ENCODE measurements around the gene COL3A1. TPM values are rescaled to one million over a fixed set of nuclear protein-coding genes. Genes with fewer than 3 reads are reported as not detected.

Gene COL3A1
- total and polyA plus RNA-seq, 3 experiments from 2014 or later, result 0.07 to 0.09 TPM; not detected in 1

GRCh38 chr2:188978291-188979081 is 4.3 kb downstream of the COL3A1 start:
- peaks cover 0 to 6% (median 3%) of the 10 kb centered on the region in 3 donors for H3K4me1 Mint-ChIP-seq
- CTCF ChIA-PET, result no interaction called here
- POLR2A ChIA-PET, result no interaction called here
- H3K27me3 ChIP-seq (ENCODE audit: insufficient read depth, low read length, poor library complexity, severe bottlenecking), result no peaks in the 10 kb centered on the region
- no peaks in the 10 kb centered on the region for H3K36me3 ChIP-seq (ENCODE audit: insufficient read depth, low read length)
- no peaks in the 10 kb centered on the region for H3K9me3 ChIP-seq (ENCODE audit: low read length)
- no peak for DNase-seq
- H3K27me3 Mint-ChIP-seq, result peaks cover 0 to 4% of the 10 kb centered on the region in 2 donors
- H3K4me1 ChIP-seq (ENCODE audit: insufficient read depth, low read length), result no peaks in the 10 kb centered on the region
- H3K36me3 Mint-ChIP-seq, result no peaks in the 10 kb centered on the region
- H3K4me3 Mint-ChIP-seq, result no peak overlapping the region
- no peak overlapping the region for H3K4me3 ChIP-seq (ENCODE audit: low read length)
- H3K27ac Mint-ChIP-seq, result no peak overlapping the region
- no peaks in the 10 kb centered on the region for H3K9me3 Mint-ChIP-seq
- no peak overlapping the region for H3K27ac ChIP-seq (ENCODE audit: low read depth, low read length)

- DNase-seq, result no peak
- no peak overlapping the region for H3K27ac ChIP-seq (ENCODE audit: low read depth, low read length)
Observed at GRCh38 chr2:188979187-188980114, 5.3 kb downstream of the COL3A1 start.

DNA sequence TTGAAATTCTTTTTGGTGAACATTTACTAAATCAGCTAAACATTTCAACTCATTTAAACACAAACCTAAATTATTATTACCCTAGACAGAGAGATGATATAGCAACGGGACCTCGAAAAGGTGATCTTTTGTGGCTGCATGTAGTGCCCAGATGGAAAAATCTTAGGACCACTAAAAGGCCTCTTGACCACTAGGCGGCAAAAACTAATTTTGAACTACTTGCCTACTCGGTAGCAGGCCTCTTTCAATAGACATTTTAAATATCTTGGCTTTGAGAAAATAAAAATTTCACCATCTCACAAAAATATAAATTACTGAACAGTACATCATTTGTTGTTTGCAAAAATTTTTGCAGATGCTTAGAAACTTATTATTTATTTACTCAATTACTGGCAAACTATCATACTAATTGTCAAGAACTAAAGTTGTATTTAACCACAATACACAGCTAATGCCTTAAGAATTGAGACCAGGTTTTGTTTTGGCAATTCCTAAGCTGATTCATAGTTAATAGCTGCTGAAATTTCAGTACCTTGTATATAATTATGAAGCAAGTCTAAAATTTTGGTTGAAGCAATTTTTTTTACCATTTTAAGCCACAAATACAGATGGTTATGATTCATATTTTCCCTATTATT is 9.4 kb downstream of the COL3A1 start:
- no peaks in the 10 kb centered on the region for H3K36me3 ChIP-seq (ENCODE audit: insufficient read depth, low read length)
- H3K4me1 ChIP-seq (ENCODE audit: insufficient read depth, low read length), result no peaks in the 10 kb centered on the region
- H3K4me3 ChIP-seq (ENCODE audit: low read length), result no peak overlapping the region
- H3K4me3 Mint-ChIP-seq, result no peak overlapping the region
- DNase-seq, result no peak
- H3K27ac Mint-ChIP-seq, result no peak overlapping the region
- CTCF ChIA-PET, result no interaction called here
- no peaks in the 10 kb centered on the region for H3K27me3 Mint-ChIP-seq
- no peaks in the 10 kb centered on the region for H3K36me3 Mint-ChIP-seq
- no peaks in the 10 kb centered on the region for H3K9me3 Mint-ChIP-seq
- POLR2A ChIA-PET, result no interaction called here
- H3K4me1 Mint-ChIP-seq, result peaks cover 0 to 6% (median 3%) of the 10 kb centered on the region in 3 donors
- no peaks in the 10 kb centered on the region for H3K9me3 ChIP-seq (ENCODE audit: low read length)
- no peak overlapping the region for H3K27ac ChIP-seq (ENCODE audit: low read depth, low read length)
- no peaks in the 10 kb centered on the region for H3K27me3 ChIP-seq (ENCODE audit: insufficient read depth, low read length, poor library complexity, severe bottlenecking)

More at GRCh38 chr2:188979187-188980114, 5.3 kb downstream of the COL3A1 start:
- peaks cover 0 to 6% (median 3%) of the 10 kb centered on the region in 3 donors for H3K4me1 Mint-ChIP-seq
- peak overlapping the region in 1 of 8 donors; percentile 48 for H3K27ac Mint-ChIP-seq
- no peaks in the 10 kb centered on the region for H3K9me3 ChIP-seq (ENCODE audit: low read length)
- H3K27me3 ChIP-seq (ENCODE audit: insufficient read depth, low read length, poor library complexity, severe bottlenecking), result no peaks in the 10 kb centered on the region
- H3K4me3 ChIP-seq (ENCODE audit: low read length), result no peak overlapping the region
- no peak overlapping the region for H3K4me3 Mint-ChIP-seq
- no peaks in the 10 kb centered on the region for H3K36me3 ChIP-seq (ENCODE audit: insufficient read depth, low read length)
- H3K36me3 Mint-ChIP-seq, result no peaks in the 10 kb centered on the region
- H3K4me1 ChIP-seq (ENCODE audit: insufficient read depth, low read length), result no peaks in the 10 kb centered on the region
- H3K9me3 Mint-ChIP-seq, result no peaks in the 10 kb centered on the region
- POLR2A ChIA-PET, result no interaction called here
- H3K27me3 Mint-ChIP-seq, result peaks cover 0 to 2% of the 10 kb centered on the region in 2 donors
- CTCF ChIA-PET, result no interaction called here

DNA sequence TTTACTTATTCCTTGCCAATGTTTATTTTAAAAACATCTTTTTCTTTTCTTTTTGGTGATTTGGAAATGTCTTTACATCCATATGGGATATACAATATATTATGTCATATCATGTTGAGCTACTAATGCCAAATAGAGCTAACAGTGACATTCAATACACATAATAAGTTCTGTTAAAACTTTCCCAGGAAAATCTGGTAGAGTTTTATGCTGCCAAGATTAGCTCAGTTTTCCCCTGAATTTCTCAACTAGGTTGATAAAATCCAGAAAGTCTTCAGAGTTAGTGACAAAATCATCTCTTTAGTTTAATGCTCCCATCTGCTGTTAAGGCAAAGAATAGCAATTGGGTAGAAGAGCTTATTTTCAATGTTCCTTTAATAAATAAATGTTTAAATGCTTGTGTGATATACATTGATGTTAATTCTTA is 9.9 kb downstream of the COL3A1 start:
- H3K36me3 ChIP-seq (ENCODE audit: insufficient read depth, low read length), result no peaks in the 10 kb centered on the region
- H3K4me3 Mint-ChIP-seq, result no peak overlapping the region
- H3K27ac Mint-ChIP-seq, result no peak overlapping the region
- no peaks in the 10 kb centered on the region for H3K9me3 Mint-ChIP-seq
- H3K27me3 ChIP-seq (ENCODE audit: insufficient read depth, low read length, poor library complexity, severe bottlenecking), result no peaks in the 10 kb centered on the region
- H3K4me3 ChIP-seq (ENCODE audit: low read length), result no peak overlapping the region
- H3K9me3 ChIP-seq (ENCODE audit: low read length), result no peaks in the 10 kb centered on the region
- ChIA-PET CTCF (no interaction called here), POLR2A (no interaction called here)
- H3K27me3 Mint-ChIP-seq, result no peaks in the 10 kb centered on the region
- H3K4me1 Mint-ChIP-seq, result peaks cover 0 to 1% (median 0%) of the 10 kb centered on the region in 3 donors
- H3K4me1 ChIP-seq (ENCODE audit: insufficient read depth, low read length), result no peaks in the 10 kb centered on the region
- DNase-seq, result no peak
- H3K27ac ChIP-seq (ENCODE audit: low read depth, low read length), result no peak overlapping the region
- H3K36me3 Mint-ChIP-seq, result no peaks in the 10 kb centered on the region

DNA sequence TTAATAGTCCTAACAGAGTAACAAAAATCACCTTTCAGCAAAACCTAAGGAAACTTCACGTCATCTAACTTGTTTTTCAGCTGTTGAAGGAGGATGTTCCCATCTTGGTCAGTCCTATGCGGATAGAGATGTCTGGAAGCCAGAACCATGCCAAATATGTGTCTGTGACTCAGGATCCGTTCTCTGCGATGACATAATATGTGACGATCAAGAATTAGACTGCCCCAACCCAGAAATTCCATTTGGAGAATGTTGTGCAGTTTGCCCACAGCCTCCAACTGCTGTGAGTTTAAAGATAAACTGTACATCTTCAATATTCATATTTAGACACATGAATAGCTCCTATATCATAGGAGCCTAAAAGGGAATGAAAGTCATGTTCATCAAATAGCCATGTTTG is 10.5 kb downstream of the COL3A1 start:
- no peak for DNase-seq
- Histone ChIP-seq H3K27ac (ENCODE audit: low read depth, low read length) (no peak overlapping the region), H3K4me3 (ENCODE audit: low read length) (no peak overlapping the region), H3K4me1 (ENCODE audit: insufficient read depth, low read length) (no peaks in the 10 kb centered on the region), H3K9me3 (ENCODE audit: low read length) (no peaks in the 10 kb centered on the region), H3K36me3 (ENCODE audit: insufficient read depth, low read length) (no peaks in the 10 kb centered on the region), H3K27me3 (ENCODE audit: insufficient read depth, low read length, poor library complexity, severe bottlenecking) (no peaks in the 10 kb centered on the region)
- H3K27me3 Mint-ChIP-seq, result no peaks in the 10 kb centered on the region
- ChIA-PET POLR2A (no interaction called here), CTCF (no interaction called here)
- no peak overlapping the region for H3K4me3 Mint-ChIP-seq
- H3K27ac Mint-ChIP-seq, result no peak overlapping the region
- no peaks in the 10 kb centered on the region for H3K9me3 Mint-ChIP-seq
- no peaks in the 10 kb centered on the region for H3K4me1 Mint-ChIP-seq
- no peaks in the 10 kb centered on the region for H3K36me3 Mint-ChIP-seq

GRCh38 chr2:188986839-188987238 is 12.7 kb downstream of the COL3A1 start:
- no peaks in the 10 kb centered on the region for H3K27me3 ChIP-seq (ENCODE audit: insufficient read depth, low read length, poor library complexity, severe bottlenecking)
- H3K4me1 Mint-ChIP-seq, result no peaks in the 10 kb centered on the region
- POLR2A ChIA-PET, result no interaction called here
- no peaks in the 10 kb centered on the region for H3K36me3 Mint-ChIP-seq
- DNase-seq, result no peak
- H3K4me3 ChIP-seq (ENCODE audit: low read length), result no peak overlapping the region
- CTCF ChIA-PET, result no interaction called here
- no peaks in the 10 kb centered on the region for H3K4me1 ChIP-seq (ENCODE audit: insufficient read depth, low read length)
- H3K9me3 ChIP-seq (ENCODE audit: low read length), result no peaks in the 10 kb centered on the region
- no peaks in the 10 kb centered on the region for H3K9me3 Mint-ChIP-seq
- H3K4me3 Mint-ChIP-seq, result no peak overlapping the region
- H3K27me3 Mint-ChIP-seq, result no peaks in the 10 kb centered on the region
- no peak overlapping the region for H3K27ac Mint-ChIP-seq
- H3K36me3 ChIP-seq (ENCODE audit: insufficient read depth, low read length), result no peaks in the 10 kb centered on the region
- no peak overlapping the region for H3K27ac ChIP-seq (ENCODE audit: low read depth, low read length)

GRCh38 chr2:188993247-188993646 is 19.1 kb downstream of the COL3A1 start:
- CTCF ChIA-PET, result no interaction called here
- DNase-seq, result no peak

GRCh38 chr2:188997263-188997662 is 23.1 kb downstream of the COL3A1 start:
- Histone ChIP-seq H3K4me1 (ENCODE audit: insufficient read depth, low read length) (no peaks in the 10 kb centered on the region), H3K4me3 (ENCODE audit: low read length) (no peak overlapping the region), H3K36me3 (ENCODE audit: insufficient read depth, low read length) (no peaks in the 10 kb centered on the region), H3K27me3 (ENCODE audit: insufficient read depth, low read length, poor library complexity, severe bottlenecking) (no peaks in the 10 kb centered on the region), H3K9me3 (ENCODE audit: low read length) (no peaks in the 10 kb centered on the region), H3K27ac (ENCODE audit: low read depth, low read length) (no peak overlapping the region)
- DNase-seq, result no peak
- Mint-ChIP-seq H3K27me3 (no peaks in the 10 kb centered on the region), H3K4me1 (no peaks in the 10 kb centered on the region), H3K36me3 (peaks cover 0 to 1% (median 0%) of the 10 kb centered on the region in 3 donors), H3K9me3 (peaks cover 0 to 3% (median 0%) of the 10 kb centered on the region in 5 donors), H3K27ac (no peak overlapping the region), H3K4me3 (no peak overlapping the region)
- ChIA-PET CTCF (no interaction called here), POLR2A (no interaction called here)

More at GRCh38 chr2:188993247-188993646, 19.1 kb downstream of the COL3A1 start:
- Histone ChIP-seq H3K27ac (ENCODE audit: low read depth, low read length) (no peak overlapping the region), H3K27me3 (ENCODE audit: insufficient read depth, low read length, poor library complexity, severe bottlenecking) (no peaks in the 10 kb centered on the region), H3K4me3 (ENCODE audit: low read length) (no peak overlapping the region), H3K9me3 (ENCODE audit: low read length) (no peaks in the 10 kb centered on the region), H3K36me3 (ENCODE audit: insufficient read depth, low read length) (no peaks in the 10 kb centered on the region), H3K4me1 (ENCODE audit: insufficient read depth, low read length) (no peaks in the 10 kb centered on the region)
- Mint-ChIP-seq H3K27me3 (no peaks in the 10 kb centered on the region), H3K9me3 (peaks cover 0 to 3% (median 0%) of the 10 kb centered on the region in 5 donors), H3K27ac (no peak overlapping the region), H3K36me3 (peaks cover 0 to 1% (median 0%) of the 10 kb centered on the region in 3 donors), H3K4me3 (no peak overlapping the region), H3K4me1 (no peaks in the 10 kb centered on the region)
- POLR2A ChIA-PET, result no interaction called here

Data from CD8-positive, alpha-beta memory T cell (primary cell).